Skeletal muscle tissue (tissue), 4 donors: ENCODE results near the gene TP53I3. TPM values are rescaled to one million over a fixed set of nuclear protein-coding genes. Genes with fewer than 3 reads are reported as not detected.

ENCODE experiments used
- H3K27ac ChIP-seq: one replicate; pipeline ENCODE4 v1.7.0; 2013; ENCODE audit warnings: mild to moderate bottlenecking, low read depth, low read length, inconsistent platforms
- H3K27me3 ChIP-seq, 3 donors: one replicate each; pipeline ENCODE4 v1.7.0; 2013; ENCODE audit warnings: low read length in 3 of 3; ENCODE audit not compliant: control insufficient read depth in 3 of 3, insufficient read depth in 3 of 3
- H3K36me3 ChIP-seq, 3 donors: one replicate each; pipeline ENCODE4 v1.7.0; 2013; ENCODE audit warnings: low read length in 3 of 3; ENCODE audit not compliant: control insufficient read depth in 3 of 3, insufficient read depth in 3 of 3
- H3K4me1 ChIP-seq, 3 donors: one replicate each; pipeline ENCODE4 v1.7.0; 2013; ENCODE audit warnings: low read length in 3 of 3, mild to moderate bottlenecking in 3 of 3; ENCODE audit not compliant: control insufficient read depth in 3 of 3, insufficient read depth in 3 of 3
- H3K4me3 ChIP-seq, 3 donors: one replicate each; pipeline ENCODE4 v1.7.0; 2013; ENCODE audit warnings: low read length in 3 of 3
- H3K9ac ChIP-seq, 3 donors: one replicate each; pipeline ENCODE4 v1.7.0; 2013; ENCODE audit warnings: low read length in 3 of 3, mild to moderate bottlenecking in 3 of 3, moderate library complexity in 2 of 3, low read depth in 1 of 3
- H3K9me3 ChIP-seq, 3 donors: one replicate each; pipeline ENCODE4 v1.7.0; 2013; ENCODE audit warnings: low read length in 3 of 3; ENCODE audit not compliant: control insufficient read depth in 3 of 3
- total RNA-seq: library from RNA; depleted of rRNA; stranded (reverse); fragments of >200 nt; gene quantifications from one replicate; pipeline ENCODE4 v1.2.3, GENCODE V29; 2014
- donor health status: Osteomylitis.

TP53I3 gene
- 25.1 TPM for total RNA-seq

GRCh38 chr2:24084386-24085199 is at the start of gene TP53I3:
TP53I3 (minus strand) TSS chr2:24084834; CDS start chr2:24084326, 508 bp downstream.
- Histone ChIP-seq H3K36me3 (peaks cover 6 to 11% (median 8%) of the 10 kb centered on the region in 3 donors), H3K4me1 (peaks cover 16 to 27% (median 18%) of the 10 kb centered on the region in 3 donors), H3K27ac (peak within 1 kb of the TSS; percentile 77), H3K27me3 (no peaks in the 10 kb centered on the region), H3K9ac (peak within 1 kb of the TSS; percentile 72 to 85 (median 81)), H3K9me3 (no peaks in the 10 kb centered on the region), H3K4me3 (peak within 1 kb of the TSS; percentile 80 to 84 (median 82))

GRCh38 chr2:24132543-24132942 is 47.9 kb upstream of the TP53I3 start:
- no peak overlapping the region for H3K27ac ChIP-seq
- no peaks in the 10 kb centered on the region for H3K36me3 ChIP-seq
- H3K9me3 ChIP-seq: peaks cover 0 to 4% (median 2%) of the 10 kb centered on the region in 3 donors
- H3K4me3 ChIP-seq: no peak overlapping the region
- no peak overlapping the region for H3K9ac ChIP-seq
- H3K27me3 ChIP-seq: no peaks in the 10 kb centered on the region
- no peaks in the 10 kb centered on the region for H3K4me1 ChIP-seq

GRCh38 chr2:24125956-24126355 is 41.3 kb upstream of the TP53I3 start:
- Histone ChIP-seq H3K27me3 (no peaks in the 10 kb centered on the region), H3K9me3 (no peaks in the 10 kb centered on the region), H3K36me3 (peaks cover 0 to 2% (median 0%) of the 10 kb centered on the region in 3 donors), H3K9ac (no peak overlapping the region), H3K4me1 (peaks cover 8 to 14% (median 12%) of the 10 kb centered on the region in 3 donors), H3K27ac (no peak overlapping the region), H3K4me3 (no peak overlapping the region)

GRCh38 chr2:24123922-24124580 is 39.4 kb upstream of the TP53I3 start:
- H3K27ac ChIP-seq: peak overlapping the region; percentile 84
- H3K36me3 ChIP-seq: peaks cover 0 to 2% (median 0%) of the 10 kb centered on the region in 3 donors
- no peaks in the 10 kb centered on the region for H3K27me3 ChIP-seq
- no peaks in the 10 kb centered on the region for H3K9me3 ChIP-seq
- peak overlapping the region; percentile 90 to 96 (median 93) for H3K4me3 ChIP-seq
- H3K4me1 ChIP-seq: peaks cover 8 to 14% (median 12%) of the 10 kb centered on the region in 3 donors
- peak overlapping the region; percentile 85 to 97 (median 92) for H3K9ac ChIP-seq

GRCh38 chr2:24123195-24123921 is 38.7 kb upstream of the TP53I3 start, which contains the start of the genes FAM228B and PFN4:
FAM228B (plus strand) TSS chr2:24123469; CDS start chr2:24124362, 893 bp downstream.
PFN4 (minus strand) TSS chr2:24123334; CDS start chr2:24122535, 799 bp downstream.
- Histone ChIP-seq H3K36me3 (peaks cover 0 to 2% (median 0%) of the 10 kb centered on the region in 3 donors), H3K27ac (peak within 1 kb of the TSS; percentile 84), H3K9me3 (no peaks in the 10 kb centered on the region), H3K4me1 (peaks cover 8 to 14% (median 12%) of the 10 kb centered on the region in 3 donors), H3K4me3 (peak within 1 kb of the TSS; percentile 90 to 96 (median 93)), H3K27me3 (no peaks in the 10 kb centered on the region), H3K9ac (peak within 1 kb of the TSS; percentile 85 to 97 (median 92))

GRCh38 chr2:24122366-24123194 is 37.9 kb upstream of the TP53I3 start:
- Histone ChIP-seq H3K27me3 (no peaks in the 10 kb centered on the region), H3K9me3 (no peaks in the 10 kb centered on the region), H3K36me3 (peaks cover 0 to 4% (median 0%) of the 10 kb centered on the region in 3 donors), H3K4me3 (peak overlapping the region; percentile 86 to 96 (median 93)), H3K9ac (peak overlapping the region; percentile 85 to 97 (median 92)), H3K4me1 (peaks cover 8 to 14% (median 12%) of the 10 kb centered on the region in 3 donors), H3K27ac (peak overlapping the region; percentile 84)

GRCh38 chr2:24121469-24121868 is 36.8 kb upstream of the TP53I3 start:
- H3K9me3 ChIP-seq: no peaks in the 10 kb centered on the region
- H3K4me1 ChIP-seq: peaks cover 8 to 14% (median 12%) of the 10 kb centered on the region in 3 donors
- H3K36me3 ChIP-seq: peaks cover 0 to 4% (median 0%) of the 10 kb centered on the region in 3 donors
- no peak overlapping the region for H3K27ac ChIP-seq
- no peaks in the 10 kb centered on the region for H3K27me3 ChIP-seq
- H3K4me3 ChIP-seq: no peak overlapping the region
- H3K9ac ChIP-seq: no peak overlapping the region

- Histone ChIP-seq H3K27ac (no peak overlapping the region), H3K9ac (no peak overlapping the region), H3K36me3 (peaks cover 0 to 4% (median 0%) of the 10 kb centered on the region in 3 donors), H3K9me3 (no peaks in the 10 kb centered on the region), H3K4me3 (no peak overlapping the region), H3K4me1 (peaks cover 8 to 14% (median 12%) of the 10 kb centered on the region in 3 donors), H3K27me3 (no peaks in the 10 kb centered on the region)
These were observed 36.4 kb upstream of the TP53I3 start for GRCh38 chr2:24121066-24121465.

GRCh38 chr2:24117902-24118301 is 33.3 kb upstream of the TP53I3 start:
- Histone ChIP-seq H3K27ac (no peak overlapping the region), H3K4me1 (peaks cover 0 to 5% (median 5%) of the 10 kb centered on the region in 3 donors), H3K4me3 (no peak overlapping the region), H3K27me3 (no peaks in the 10 kb centered on the region), H3K36me3 (peaks cover 3 to 8% (median 7%) of the 10 kb centered on the region in 3 donors), H3K9ac (no peak overlapping the region), H3K9me3 (peaks cover 0 to 5% (median 0%) of the 10 kb centered on the region in 3 donors)
